Measurements from ENCODE around the gene JADE1.

DNA sequence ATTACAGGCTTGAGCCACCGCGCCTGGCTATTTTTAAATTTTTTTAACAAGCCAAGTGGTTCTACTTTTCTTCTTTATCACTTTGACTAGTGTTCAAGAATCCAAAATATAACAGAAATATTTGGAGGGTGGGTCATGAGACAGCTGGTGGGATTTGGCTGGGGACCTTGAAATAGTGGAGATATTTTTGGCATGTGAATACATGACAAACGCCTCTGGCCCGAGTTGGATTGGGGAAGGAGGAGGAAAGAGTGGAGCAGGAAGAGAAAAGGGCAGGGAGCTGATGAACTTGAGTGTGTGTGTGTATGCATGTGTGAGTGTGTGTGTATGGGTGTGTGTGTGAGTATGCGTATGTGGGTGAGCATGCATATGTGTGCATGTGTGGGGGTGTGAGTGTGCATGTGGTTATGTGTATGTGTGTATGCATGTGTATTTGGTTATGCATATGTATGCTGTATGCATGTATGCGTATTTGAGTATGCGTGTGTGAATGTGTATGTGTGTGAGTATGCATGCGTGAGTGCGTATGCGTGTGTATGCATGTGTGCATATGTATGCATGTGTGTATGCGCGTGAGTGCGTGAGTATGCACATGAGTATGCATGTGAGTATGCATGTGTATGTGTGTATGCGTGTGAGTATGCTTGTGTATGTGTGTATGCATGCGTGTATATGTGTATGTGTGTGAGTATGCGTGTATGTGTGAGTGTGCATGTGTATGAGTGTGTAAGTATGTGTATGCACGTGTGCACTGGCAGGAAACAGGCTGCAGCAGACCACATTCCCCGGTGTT is 49.6 kb downstream of the JADE1 start:
- TF ChIP-seq CEBPB (IDR thresholded peaks at IDR 0.05; ENCODE audit: low read depth, low read length) (no peak), POLR2A (IDR thresholded peaks at IDR 0.05; ENCODE audit: low read depth, low read length) (no peak), RCOR1 (IDR thresholded peaks at IDR 0.05; ENCODE audit: insufficient replicate concordance, low read length) (no peak), RFX5 (IDR thresholded peaks at IDR 0.05; ENCODE audit: low read depth, low read length) (no peak), MAFK (IDR thresholded peaks at IDR 0.05; ENCODE audit: low read depth, low read length) (no peak)
- TF ChIP-seq, protein P1, sequence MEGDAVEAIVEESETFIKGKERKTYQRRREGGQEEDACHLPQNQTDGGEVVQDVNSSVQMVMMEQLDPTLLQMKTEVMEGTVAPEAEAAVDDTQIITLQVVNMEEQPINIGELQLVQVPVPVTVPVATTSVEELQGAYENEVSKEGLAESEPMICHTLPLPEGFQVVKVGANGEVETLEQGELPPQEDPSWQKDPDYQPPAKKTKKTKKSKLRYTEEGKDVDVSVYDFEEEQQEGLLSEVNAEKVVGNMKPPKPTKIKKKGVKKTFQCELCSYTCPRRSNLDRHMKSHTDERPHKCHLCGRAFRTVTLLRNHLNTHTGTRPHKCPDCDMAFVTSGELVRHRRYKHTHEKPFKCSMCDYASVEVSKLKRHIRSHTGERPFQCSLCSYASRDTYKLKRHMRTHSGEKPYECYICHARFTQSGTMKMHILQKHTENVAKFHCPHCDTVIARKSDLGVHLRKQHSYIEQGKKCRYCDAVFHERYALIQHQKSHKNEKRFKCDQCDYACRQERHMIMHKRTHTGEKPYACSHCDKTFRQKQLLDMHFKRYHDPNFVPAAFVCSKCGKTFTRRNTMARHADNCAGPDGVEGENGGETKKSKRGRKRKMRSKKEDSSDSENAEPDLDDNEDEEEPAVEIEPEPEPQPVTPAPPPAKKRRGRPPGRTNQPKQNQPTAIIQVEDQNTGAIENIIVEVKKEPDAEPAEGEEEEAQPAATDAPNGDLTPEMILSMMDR (conservative IDR thresholded peaks at IDR 0.05; ENCODE audit: low read depth, low read length), result no peak
